HepG2 (cell line): Measurements from ENCODE around the gene ZNFX1. TPM values are rescaled to one million over a fixed set of nuclear protein-coding genes. Genes with fewer than 3 reads are reported as not detected.

ENCODE experiments used
- ASH2L ChIP-seq: fragments of 300-600, 200-600 bp; sonication (generic); IDR thresholded peaks from 2 replicates; pipeline ENCODE4 v1.7.0; 2017; ENCODE audit warnings: low read depth, mild to moderate bottlenecking, moderate library complexity, mixed read lengths, low read length; ENCODE audit not compliant: insufficient read length
- CREB1 ChIP-seq, 2 experiments: fragments of 450-650 bp in 1 of 2; IDR thresholded peaks; 2 replicates each; pipeline ENCODE4 v1.6.1; 2016 to 2017; ENCODE audit warnings: control low read depth in 1 of 2, mild to moderate bottlenecking in 1 of 2, missing compliant biosample characterization in 1 of 2, missing genetic modification characterization in 1 of 2
- FOXA3 ChIP-seq: IDR thresholded peaks from 2 replicates; pipeline ENCODE4 v1.6.1; 2016; ENCODE audit warnings: missing genetic modification reagents, missing compliant biosample characterization
- JUNB ChIP-seq: sonication (generic); formaldehyde crosslinking; IDR thresholded peaks from 2 replicates; pipeline ENCODE4 v1.8.0; 2022; ENCODE audit warnings: missing genetic modification reagents, mild to moderate bottlenecking, borderline replicate concordance
- KDM5B ChIP-seq: sonication (generic); formaldehyde crosslinking; IDR thresholded peaks from 2 replicates; pipeline ENCODE4 v1.4.0; 2020; ENCODE audit warnings: missing genetic modification reagents, mild to moderate bottlenecking, borderline replicate concordance
- NR2F1 ChIP-seq, 2 experiments: fragments of 450-650 bp in 1 of 2; formaldehyde crosslinking in 1 of 2; IDR thresholded peaks; 2 replicates each; pipeline versions ENCODE4 v1.5.0 to v1.6.1; 2016 to 2020; ENCODE audit warnings: mild to moderate bottlenecking in 1 of 2, missing compliant biosample characterization in 1 of 2, missing genetic modification reagents in 1 of 2, moderate library complexity in 1 of 2
- PHF20 ChIP-seq: sonication (generic); formaldehyde crosslinking; IDR thresholded peaks from 2 replicates; pipeline ENCODE4 v1.5.0; 2020; ENCODE audit warnings: mild to moderate bottlenecking, missing genetic modification reagents
- PRMT3 ChIP-seq: sonication (generic); formaldehyde crosslinking; IDR thresholded peaks from 2 replicates; pipeline ENCODE4 v1.8.1; 2022; ENCODE audit warnings: low read depth, mild to moderate bottlenecking, moderate library complexity, missing genetic modification reagents, borderline replicate concordance
- RBM22 ChIP-seq: fragments of 200-400 bp; formaldehyde crosslinking; optimal IDR thresholded peaks from 2 replicates; pipeline ENCODE3; 2017; ENCODE audit warnings: mild to moderate bottlenecking, low read length, moderate library complexity
- SNAI1 ChIP-seq: sonication (generic); formaldehyde crosslinking; IDR thresholded peaks from 2 replicates; pipeline ENCODE4 v1.5.0; 2020; ENCODE audit warnings: mild to moderate bottlenecking, missing genetic modification reagents, borderline replicate concordance
- TBX2 ChIP-seq: sonication (generic); formaldehyde crosslinking; IDR thresholded peaks from 2 replicates; pipeline ENCODE4 v1.5.0; 2020; ENCODE audit warnings: missing genetic modification reagents, mild to moderate bottlenecking, borderline replicate concordance
- TEAD2 ChIP-seq: sonication (generic); formaldehyde crosslinking; IDR thresholded peaks from 2 replicates; pipeline ENCODE4 v1.9.0; 2021; ENCODE audit warnings: missing genetic modification reagents
- TOPORS ChIP-seq: sonication (generic); formaldehyde crosslinking; IDR thresholded peaks from 2 replicates; pipeline ENCODE4 v1.8.0; 2023; ENCODE audit warnings: mild to moderate bottlenecking, missing genetic modification reagents
- ZFP36L1 ChIP-seq: sonication (generic); formaldehyde crosslinking; IDR thresholded peaks from 2 replicates; pipeline ENCODE4 v1.8.0; 2022; ENCODE audit warnings: mild to moderate bottlenecking, missing genetic modification reagents, moderate library complexity
- ZNF136 ChIP-seq: sonication (generic); formaldehyde crosslinking; IDR thresholded peaks from 2 replicates; pipeline ENCODE4 v1.8.1; 2022; ENCODE audit warnings: low read depth, mild to moderate bottlenecking, moderate library complexity, missing genetic modification reagents
- ZNF34 ChIP-seq: sonication (generic); formaldehyde crosslinking; IDR thresholded peaks from 2 replicates; pipeline ENCODE4 v1.4.0; 2020; ENCODE audit warnings: mild to moderate bottlenecking, missing genetic modification reagents, borderline replicate concordance
- ZNF75D ChIP-seq: sonication (generic); formaldehyde crosslinking; IDR thresholded peaks from 2 replicates; pipeline ENCODE4 v1.8.1; 2023; ENCODE audit warnings: missing genetic modification reagents, mild to moderate bottlenecking, borderline replicate concordance
- ZNF768 ChIP-seq: sonication (generic); formaldehyde crosslinking; IDR thresholded peaks from 2 replicates; pipeline ENCODE4 v1.4.0; 2020; ENCODE audit warnings: missing genetic modification reagents
- ZNF841 ChIP-seq: sonication (generic); formaldehyde crosslinking; IDR thresholded peaks from 2 replicates; pipeline ENCODE4 v1.8.1; 2023; ENCODE audit warnings: missing genetic modification reagents, borderline replicate concordance
- ZNF878 ChIP-seq: sonication (generic); formaldehyde crosslinking; IDR thresholded peaks from 2 replicates; pipeline ENCODE4 v1.8.1; 2023; ENCODE audit warnings: mild to moderate bottlenecking, missing genetic modification reagents, moderate library complexity
- polyA plus RNA-seq, 8 experiments: library from polyadenylated mRNA; depleted of rRNA in 3 of 8; stranded (reverse) in 7 of 8; unstranded in 1 of 8; fragments of >200 nt; fragmentation: Illumina TruSeq in 4 of 8; extraction: Trizol in 4 of 8; gene quantifications; 2 replicates each; pipeline versions ENCODE4 v1.2.1 to v1.2.3, GENCODE V29; 2011 to 2016; ENCODE audit warnings: low read depth in 4 of 8, missing spikeins in 1 of 8, mixed read lengths in 1 of 8; ENCODE audit not compliant: insufficient read depth in 1 of 8
- total RNA-seq, 5 experiments: library from RNA; depleted of rRNA; stranded (reverse); fragments of >200 nt; fragmentation: Illumina TruSeq; extraction: Trizol; gene quantifications; 2 replicates each; pipeline ENCODE4 v1.2.3, GENCODE V29; 2016; ENCODE audit warnings: low read depth in 1 of 5
- TF ChIP-seq, protein P1 (sequence below): sonication (generic); formaldehyde crosslinking; IDR thresholded peaks from 2 replicates; pipeline ENCODE4 v1.4.0; 2020; ENCODE audit warnings: mild to moderate bottlenecking, missing genetic modification reagents
- TF ChIP-seq, protein P2 (sequence below): sonication (generic); formaldehyde crosslinking; IDR thresholded peaks from 2 replicates; pipeline ENCODE4 v1.4.0; 2020; ENCODE audit warnings: mild to moderate bottlenecking, missing genetic modification reagents, borderline replicate concordance
- TF ChIP-seq, protein P3 (sequence below): sonication (generic); formaldehyde crosslinking; IDR thresholded peaks from 2 replicates; pipeline ENCODE4 v1.5.0; 2020; ENCODE audit warnings: mild to moderate bottlenecking, missing genetic modification reagents

The ZNFX1 gene
- total and polyA plus RNA-seq, 2 of the 13 experiments (the other 11 are each of a cell fraction or from before 2014, with no cell fraction given): 2.9 to 11.1 TPM

DNA sequence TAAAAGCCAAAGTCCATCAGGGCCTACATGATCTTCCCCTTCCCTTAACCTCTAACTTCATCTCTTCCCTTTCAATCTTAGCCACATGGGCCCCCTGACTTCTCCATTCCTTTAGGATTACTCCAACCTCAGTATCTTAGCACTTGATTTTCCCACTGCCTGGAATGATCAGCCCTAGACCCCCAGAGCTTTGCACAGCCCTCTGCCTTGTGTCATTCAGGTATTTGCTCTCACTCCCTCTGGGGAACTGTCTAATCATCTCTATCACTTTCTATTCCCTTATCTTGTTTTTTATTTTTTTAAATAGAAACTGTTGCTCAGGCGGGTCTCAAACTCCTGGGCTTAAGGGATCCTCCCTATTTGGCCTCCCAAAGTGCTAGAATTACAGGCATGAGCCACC is 13.3 kb upstream of the ZNFX1 start (continued):
- TF ChIP-seq, protein P1, sequence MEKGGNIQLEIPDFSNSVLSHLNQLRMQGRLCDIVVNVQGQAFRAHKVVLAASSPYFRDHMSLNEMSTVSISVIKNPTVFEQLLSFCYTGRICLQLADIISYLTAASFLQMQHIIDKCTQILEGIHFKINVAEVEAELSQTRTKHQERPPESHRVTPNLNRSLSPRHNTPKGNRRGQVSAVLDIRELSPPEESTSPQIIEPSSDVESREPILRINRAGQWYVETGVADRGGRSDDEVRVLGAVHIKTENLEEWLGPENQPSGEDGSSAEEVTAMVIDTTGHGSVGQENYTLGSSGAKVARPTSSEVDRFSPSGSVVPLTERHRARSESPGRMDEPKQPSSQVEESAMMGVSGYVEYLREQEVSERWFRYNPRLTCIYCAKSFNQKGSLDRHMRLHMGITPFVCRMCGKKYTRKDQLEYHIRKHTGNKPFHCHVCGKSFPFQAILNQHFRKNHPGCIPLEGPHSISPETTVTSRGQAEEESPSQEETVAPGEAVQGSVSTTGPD (CRISPR knock-in tag): no peak
- TF ChIP-seq ZNF768 (CRISPR knock-in tag) (no peak), TBX2 (no peak), PHF20 (CRISPR knock-in tag) (no peak), PRMT3 (CRISPR knock-in tag) (no peak), SNAI1 (CRISPR knock-in tag) (no peak), FOXA3 (no peak), ZNF34 (CRISPR knock-in tag) (no peak), TEAD2 (CRISPR knock-in tag) (no peak), ZNF75D (CRISPR knock-in tag) (no peak), ASH2L (no peak), RBM22 (peak; percentile 2), ZNF136 (CRISPR knock-in tag) (no peak), NR2F1 (CRISPR knock-in tag; IDR thresholded peaks at IDR 0.05) (no peak), KDM5B (no peak), TOPORS (CRISPR knock-in tag) (no peak; the same call in 1 of the 2 replicates), ZFP36L1 (CRISPR knock-in tag) (0 out of 2 replicates have a peak, but pooled peaks have one; percentile 5), ZNF878 (CRISPR knock-in tag) (no peak), ZNF841 (CRISPR knock-in tag) (0 out of 2 replicates have a peak, but pooled peaks have one; percentile 43), JUNB (CRISPR knock-in tag) (no peak), CREB1 (IDR thresholded peaks at IDR 0.05) (no peak), CREB1 (CRISPR knock-in tag; IDR thresholded peaks at IDR 0.05) (no peak)
- TF ChIP-seq, protein P2, sequence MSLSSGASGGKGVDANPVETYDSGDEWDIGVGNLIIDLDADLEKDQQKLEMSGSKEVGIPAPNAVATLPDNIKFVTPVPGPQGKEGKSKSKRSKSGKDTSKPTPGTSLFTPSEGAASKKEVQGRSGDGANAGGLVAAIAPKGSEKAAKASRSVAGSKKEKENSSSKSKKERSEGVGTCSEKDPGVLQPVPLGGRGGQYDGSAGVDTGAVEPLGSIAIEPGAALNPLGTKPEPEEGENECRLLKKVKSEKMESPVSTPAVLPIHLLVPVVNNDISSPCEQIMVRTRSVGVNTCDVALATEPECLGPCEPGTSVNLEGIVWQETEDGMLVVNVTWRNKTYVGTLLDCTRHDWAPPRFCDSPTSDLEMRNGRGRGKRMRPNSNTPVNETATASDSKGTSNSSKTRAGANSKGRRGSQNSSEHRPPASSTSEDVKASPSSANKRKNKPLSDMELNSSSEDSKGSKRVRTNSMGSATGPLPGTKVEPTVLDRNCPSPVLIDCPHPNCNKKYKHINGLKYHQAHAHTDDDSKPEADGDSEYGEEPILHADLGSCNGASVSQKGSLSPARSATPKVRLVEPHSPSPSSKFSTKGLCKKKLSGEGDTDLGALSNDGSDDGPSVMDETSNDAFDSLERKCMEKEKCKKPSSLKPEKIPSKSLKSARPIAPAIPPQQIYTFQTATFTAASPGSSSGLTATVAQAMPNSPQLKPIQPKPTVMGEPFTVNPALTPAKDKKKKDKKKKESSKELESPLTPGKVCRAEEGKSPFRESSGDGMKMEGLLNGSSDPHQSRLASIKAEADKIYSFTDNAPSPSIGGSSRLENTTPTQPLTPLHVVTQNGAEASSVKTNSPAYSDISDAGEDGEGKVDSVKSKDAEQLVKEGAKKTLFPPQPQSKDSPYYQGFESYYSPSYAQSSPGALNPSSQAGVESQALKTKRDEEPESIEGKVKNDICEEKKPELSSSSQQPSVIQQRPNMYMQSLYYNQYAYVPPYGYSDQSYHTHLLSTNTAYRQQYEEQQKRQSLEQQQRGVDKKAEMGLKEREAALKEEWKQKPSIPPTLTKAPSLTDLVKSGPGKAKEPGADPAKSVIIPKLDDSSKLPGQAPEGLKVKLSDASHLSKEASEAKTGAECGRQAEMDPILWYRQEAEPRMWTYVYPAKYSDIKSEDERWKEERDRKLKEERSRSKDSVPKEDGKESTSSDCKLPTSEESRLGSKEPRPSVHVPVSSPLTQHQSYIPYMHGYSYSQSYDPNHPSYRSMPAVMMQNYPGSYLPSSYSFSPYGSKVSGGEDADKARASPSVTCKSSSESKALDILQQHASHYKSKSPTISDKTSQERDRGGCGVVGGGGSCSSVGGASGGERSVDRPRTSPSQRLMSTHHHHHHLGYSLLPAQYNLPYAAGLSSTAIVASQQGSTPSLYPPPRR (CRISPR knock-in tag): no peak
- TF ChIP-seq, protein P3, sequence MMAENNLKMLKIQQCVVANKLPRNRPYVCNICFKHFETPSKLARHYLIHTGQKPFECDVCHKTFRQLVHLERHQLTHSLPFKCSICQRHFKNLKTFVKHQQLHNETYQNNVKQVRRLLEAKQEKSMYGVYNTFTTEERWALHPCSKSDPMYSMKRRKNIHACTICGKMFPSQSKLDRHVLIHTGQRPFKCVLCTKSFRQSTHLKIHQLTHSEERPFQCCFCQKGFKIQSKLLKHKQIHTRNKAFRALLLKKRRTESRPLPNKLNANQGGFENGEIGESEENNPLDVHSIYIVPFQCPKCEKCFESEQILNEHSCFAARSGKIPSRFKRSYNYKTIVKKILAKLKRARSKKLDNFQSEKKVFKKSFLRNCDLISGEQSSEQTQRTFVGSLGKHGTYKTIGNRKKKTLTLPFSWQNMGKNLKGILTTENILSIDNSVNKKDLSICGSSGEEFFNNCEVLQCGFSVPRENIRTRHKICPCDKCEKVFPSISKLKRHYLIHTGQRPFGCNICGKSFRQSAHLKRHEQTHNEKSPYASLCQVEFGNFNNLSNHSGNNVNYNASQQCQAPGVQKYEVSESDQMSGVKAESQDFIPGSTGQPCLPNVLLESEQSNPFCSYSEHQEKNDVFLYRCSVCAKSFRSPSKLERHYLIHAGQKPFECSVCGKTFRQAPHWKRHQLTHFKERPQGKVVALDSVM: peak; percentile 29; the same call in 1 of the 2 replicates
